CD4-positive, alpha-beta T cell treated with Interferon gamma for 1 hour (primary cell): ENCODE results near the gene ATP5ME.
"Not testable (repeated sequence)": the region's sequence is repeated elsewhere in the genome, so short reads cannot be mapped to it uniquely, and the experiment has no call there.

Experiments
- DNase-seq: peaks from one replicate; pipeline ENCODE4 v3.0.0-alpha.2; 2020

The ATP5ME gene, protein sequence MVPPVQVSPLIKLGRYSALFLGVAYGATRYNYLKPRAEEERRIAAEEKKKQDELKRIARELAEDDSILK

DNA sequence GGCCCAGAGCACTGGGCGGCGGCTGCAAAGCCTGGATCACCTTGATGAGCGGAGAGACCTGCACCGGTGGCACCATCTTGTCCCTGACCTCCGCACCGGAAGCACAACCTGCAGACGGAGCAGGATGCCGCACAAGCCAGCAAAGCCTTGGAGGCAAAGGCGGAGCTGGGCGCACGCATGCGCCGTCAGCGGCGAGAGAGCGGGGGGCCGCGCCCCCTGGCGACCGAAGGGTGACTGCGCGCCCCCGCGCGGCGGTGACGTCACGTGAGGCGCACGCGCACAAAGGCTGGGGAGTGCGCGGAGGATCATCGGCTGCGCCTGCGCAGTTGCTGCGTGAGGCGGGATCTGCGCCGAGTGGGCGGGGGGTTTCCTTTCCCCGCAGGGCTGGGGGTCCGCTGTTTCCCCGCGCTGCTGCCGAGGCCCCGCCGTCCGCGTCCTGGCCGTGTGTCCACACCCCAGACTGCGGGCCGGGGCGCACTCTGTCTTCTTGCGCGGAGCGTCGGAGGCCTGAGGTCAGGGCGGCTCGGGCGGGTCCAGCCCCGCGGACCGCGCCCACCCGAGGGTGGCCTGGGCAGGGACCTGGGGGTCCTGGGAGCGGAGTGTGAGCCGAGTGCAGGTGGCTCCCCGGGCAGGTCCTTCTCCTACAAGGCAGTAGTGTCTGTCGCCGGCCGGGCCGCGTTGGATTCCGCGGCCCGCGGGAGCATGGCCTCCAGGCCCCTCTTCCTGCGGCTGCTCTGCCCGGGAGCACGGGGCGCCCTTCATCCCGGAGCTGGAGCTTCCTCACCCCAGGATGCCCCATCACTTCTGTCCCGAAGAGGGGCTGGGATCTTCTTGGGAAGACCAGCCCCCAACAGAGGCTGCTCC is at the start of gene ATP5ME, which contains the start of gene MYL5:
Gene ATP5ME, minus strand, starts transcription at position 105 of the 864 bp plus-strand sequence. Its CDS starts 29 bp downstream, at position 76.
Gene MYL5, plus strand, starts transcription at position 371 of the 864 bp plus-strand sequence. CDS start 3,485 bp downstream, outside the sequence.
- DNase-seq = peak; percentile 98

DNA sequence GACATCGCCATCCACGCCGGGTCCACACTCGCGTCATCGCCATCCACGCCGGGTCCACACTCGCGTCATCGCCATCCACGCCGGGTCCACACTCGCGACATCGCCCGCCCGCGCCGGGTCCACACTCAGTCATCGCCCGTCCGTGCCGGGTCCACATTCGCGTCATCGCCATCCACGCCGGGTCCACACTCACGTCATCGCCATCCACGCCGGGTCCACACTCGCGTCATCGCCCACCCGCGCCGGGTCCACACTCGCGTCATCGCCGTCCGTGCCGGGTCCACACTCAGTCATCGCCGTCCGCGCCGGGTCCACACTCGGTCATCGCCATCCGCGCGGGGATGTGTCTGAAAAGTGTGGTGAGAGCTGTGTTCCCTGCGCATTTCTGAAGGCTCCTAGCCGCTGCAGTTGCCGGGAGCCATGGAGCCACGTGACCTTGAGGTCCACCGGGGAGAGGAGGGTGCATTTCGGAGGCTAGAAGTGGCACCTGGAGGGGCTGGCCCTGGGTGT is 48.8 kb upstream of the ATP5ME start:
- DNase-seq = no peak

DNA sequence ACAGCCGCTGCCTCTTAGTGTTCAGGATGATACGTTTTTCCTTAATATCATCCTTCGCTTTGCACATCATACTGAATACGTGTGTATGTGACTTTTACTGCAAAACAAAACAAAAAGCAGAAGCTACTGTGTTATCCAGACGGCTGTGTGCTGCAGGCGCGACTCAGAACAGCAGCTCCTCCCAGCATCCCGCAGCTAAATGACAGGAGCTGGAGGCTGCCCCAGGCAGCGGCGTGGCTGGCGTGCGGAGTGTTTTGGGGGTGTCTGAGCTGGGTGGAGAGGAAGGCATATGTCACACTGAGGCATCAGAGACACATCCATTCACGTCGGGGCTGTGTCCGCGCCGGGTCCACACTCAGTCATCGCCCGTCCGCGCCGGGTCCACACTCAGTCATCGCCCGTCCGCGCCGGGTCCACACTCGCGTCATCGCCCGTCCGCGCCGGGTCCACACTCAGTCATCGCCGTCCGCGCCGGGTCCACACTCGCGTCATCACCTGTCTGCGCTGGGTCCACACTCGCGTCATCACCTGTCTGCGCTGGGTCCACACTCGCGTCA is 48.2 kb upstream of the ATP5ME start:
- DNase-seq = no peak

DNA sequence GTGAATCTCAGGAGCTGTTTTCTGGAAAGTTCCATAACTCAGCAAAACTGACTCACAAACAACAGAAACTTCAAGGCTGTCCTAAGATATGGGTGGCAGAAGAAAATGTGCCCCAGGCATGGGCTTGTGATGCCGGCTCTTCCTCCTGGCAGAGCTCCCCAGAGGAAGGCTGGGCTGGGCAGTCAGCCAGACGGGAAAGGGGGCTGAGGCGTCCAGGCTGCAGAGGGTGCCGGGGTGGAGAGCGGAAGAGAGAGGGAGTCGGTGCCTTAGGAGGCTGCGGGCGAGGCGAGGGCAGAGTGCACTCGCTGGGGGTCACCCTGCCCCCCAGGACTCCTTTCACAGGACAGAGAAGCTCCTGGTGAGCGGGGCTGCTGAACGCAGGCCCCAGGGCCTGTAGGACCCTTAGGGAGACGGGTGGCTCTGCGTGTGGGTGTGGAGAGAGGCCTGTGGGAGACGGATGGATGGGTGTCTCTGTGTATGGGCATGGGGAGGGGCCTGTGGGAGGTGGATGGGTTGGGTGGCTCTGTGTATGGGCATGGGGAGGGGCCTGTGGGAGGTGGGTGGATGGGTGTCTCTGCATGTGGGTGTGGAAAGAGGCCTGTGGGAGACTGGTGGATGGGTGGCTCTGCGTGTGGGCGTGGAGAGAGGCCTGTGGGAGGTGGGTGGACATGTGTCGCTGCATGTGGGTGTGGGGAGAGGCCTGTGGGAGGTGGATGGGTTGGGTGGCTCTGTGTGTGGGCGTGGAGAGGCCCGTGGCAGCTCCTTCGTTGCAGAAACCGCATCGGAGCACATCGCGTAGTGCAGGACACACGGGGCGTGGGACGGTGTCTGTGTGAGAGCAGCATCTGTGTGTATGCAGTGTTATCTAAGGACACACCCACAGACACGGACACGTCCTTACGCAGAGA is 47.4 kb upstream of the ATP5ME start:
- no peak for DNase-seq

DNA sequence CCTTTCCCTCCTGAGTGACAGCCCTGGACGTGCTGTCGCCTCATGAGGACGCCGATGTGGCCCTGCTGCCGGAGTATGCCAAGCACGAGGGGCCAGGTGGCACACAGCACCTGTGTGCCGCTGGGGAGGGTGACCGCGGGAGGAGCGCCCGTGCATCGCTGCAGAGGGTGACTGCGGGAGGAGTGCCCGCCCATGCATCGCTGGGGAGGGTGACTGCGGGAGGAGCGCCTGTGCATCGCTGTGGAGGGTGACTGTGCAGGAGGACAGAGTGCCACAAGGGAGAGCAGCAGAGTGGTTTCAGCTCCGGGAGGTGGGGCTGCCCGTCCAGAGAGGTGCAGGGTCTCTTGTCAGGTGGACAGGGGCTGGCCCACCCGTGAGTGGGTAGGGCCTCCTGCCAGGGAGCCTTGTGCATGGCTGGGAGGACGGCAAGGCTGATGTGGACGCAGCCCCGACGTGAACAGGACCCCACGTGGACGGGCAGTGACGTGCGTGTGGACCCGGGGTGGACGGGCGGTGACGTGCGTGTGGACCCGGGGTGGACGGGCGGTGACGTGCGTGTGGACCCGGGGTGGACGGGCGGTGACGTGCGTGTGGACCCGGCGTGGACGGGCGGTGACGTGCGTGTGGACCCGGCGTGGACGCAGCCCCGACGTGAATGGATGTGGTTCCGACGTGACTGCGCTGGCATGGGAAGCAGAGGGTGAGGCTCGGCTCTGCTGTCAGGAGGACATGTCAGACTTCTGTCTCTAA is 46.2 kb upstream of the ATP5ME start:
- no peak for DNase-seq

DNA sequence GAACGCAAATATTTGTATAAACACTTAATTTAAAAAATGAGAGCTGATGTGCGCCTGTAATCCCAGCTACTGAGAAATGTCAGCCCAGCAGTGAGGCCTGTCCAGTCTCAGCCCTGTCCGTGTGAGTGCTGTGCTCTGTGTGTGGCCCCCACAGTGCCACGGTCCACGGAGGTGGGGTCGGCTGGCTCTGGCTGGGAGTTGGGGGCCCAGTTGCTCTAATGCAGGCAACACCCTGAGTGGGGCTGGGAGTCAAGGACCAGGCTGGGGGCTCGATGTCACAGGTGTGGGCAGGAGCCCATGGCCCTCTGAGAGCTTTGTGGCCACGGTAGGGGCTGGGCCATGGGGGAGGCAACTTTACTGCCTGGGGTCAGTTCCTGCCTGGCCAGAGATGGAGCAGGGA is 44.4 kb upstream of the ATP5ME start:
- DNase-seq = no peak

DNA sequence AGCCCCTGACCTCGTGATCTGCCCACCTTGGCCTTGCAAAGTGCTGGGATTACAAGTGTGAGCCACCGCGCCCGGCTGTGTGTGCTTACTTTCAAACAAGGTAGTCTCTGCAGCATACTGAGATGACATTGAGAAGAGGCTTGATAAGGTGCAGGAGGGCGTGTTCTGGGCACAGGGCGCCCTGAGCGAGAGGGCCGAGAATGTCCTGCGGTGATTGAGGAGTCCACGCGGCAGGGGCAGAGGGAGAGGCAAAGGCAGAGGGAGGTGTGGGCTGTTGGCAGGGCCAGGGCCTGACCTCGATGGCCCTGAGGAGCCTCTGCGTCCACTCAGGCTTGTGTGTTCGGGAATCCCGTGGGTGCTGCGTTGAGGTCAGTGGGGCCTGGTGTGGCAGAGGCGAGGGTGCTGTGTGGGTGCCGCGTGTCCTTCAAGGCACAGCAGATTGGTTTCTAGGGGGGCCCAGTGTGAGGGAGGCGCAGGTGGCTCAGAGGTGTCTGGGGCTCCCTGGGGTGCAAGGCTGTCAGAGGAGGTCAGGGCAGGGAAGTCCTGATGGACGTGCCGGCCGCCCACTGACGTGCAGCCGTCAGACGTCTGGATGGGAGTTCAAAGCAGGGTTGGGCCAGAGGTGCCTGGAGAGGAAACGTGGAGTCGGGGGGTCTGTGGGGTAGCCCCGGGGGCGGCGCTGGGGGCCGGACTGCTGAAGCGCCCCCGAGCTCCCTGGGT is 43.7 kb upstream of the ATP5ME start:
- DNase-seq = no peak

DNA sequence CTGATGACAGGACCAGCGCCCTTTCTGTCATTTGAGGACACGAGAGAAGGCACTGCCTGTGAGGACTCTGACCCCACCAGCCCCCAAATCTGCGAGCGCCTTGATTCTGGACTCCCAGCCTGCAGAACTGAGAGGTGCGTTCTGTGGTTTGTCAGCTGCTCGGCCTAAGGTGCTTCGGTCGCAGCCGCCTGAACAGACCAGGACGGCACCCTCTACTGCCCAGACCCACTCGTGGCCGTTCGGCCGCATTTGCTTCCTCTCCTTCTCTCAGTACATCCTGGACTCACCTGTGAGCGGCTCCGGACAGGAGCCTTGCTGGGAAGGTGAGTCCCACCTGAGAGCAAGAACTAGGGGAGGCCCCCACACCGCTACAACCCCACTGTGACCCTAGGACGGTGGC is 40.0 kb upstream of the ATP5ME start:
- DNase-seq = no peak

DNA sequence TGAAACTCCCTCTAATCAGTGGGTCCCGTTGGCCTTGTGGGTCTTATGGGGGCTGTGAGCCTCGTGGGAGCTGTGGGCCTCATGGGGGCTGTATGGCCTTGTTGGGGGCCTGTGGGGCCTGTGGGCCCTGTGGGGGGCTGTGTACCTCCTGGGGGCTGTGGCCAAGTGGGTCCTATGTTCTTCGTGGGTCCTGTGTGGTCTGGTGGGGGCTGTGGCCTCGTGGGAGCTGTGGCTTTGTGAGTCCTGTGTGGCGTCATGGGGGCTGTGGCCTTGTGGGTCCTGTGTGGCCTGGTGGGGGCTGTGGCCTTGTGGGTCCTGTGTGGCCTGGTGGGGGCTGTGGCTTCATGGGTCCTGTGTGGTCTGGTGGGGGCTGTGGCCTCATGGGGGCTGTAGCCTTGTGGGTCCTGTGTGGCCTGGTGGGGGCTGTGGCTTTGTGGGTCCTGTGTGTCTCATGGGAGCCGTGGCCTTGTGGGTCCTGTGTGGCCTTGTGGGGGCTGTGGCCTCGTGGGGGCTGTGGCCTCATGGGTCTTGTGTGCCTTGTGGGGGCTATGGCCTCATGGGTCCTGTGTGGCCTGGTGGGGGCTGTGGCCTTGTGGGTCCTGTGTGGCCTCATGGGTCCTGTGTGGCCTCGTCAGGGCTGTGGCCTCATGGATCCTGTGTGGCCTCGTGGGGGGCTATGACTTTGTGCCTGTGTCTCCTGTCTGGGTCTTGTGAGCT is 39.0 kb upstream of the ATP5ME start:
- no peak for DNase-seq

DNA sequence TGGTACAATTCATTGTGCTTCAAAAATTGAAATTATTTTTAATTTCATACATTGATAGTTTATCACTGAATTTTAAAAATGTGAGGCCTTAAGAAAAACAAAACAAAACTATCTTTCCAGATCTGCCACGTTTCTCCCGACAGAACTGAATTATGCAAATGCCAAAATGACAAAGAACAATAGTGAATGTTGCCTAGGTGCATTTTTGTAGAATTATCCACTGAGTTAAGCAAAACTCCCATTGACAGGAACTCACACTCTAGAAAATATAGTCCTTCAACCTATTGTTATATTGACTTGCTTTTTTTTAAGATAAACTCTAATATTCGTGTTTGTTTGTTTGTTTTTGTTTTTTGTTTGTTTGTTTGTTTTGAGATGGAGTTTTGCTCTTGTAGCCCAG is 38.0 kb upstream of the ATP5ME start:
- no peak for DNase-seq

DNA sequence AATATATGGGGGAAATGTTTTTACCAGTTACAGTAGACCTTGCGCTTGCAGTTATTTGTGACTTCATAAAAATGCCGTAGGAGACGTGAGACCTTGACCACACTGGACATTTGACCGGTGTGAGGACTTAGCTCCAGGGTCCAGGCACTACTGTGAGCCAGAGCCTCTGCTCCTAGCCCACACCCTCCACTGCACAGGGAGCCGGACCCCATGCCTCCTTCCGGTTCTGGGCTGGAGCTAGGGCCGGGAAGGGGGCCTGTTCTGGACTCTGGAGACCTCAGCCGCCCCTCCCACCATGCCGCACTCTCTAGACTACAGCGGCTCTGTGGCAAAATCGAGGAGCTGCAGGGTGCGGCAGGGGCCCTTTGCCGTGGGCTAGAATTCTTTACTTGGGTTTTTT is 36.8 kb upstream of the ATP5ME start:
- DNase-seq = no peak

DNA sequence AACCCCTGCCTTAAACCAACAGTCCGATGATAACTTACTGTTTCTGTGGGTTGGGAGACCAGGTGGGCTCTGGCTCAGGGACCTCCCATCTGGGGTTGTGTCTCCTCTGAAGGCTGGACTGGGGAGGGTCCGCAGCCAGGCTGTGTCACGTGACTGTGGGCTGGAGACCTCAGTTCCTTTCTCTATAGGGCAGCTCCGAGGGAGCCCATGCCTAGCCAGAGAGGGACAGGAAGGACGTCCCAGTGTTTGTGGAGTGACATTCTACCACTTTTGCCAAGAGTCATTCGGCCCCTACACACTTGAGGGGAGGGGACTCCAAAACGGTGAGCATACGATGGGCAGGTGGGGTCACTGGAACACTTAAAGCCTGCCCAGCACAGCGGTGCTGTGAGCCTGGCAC is 36.0 kb upstream of the ATP5ME start:
- no peak for DNase-seq

DNA sequence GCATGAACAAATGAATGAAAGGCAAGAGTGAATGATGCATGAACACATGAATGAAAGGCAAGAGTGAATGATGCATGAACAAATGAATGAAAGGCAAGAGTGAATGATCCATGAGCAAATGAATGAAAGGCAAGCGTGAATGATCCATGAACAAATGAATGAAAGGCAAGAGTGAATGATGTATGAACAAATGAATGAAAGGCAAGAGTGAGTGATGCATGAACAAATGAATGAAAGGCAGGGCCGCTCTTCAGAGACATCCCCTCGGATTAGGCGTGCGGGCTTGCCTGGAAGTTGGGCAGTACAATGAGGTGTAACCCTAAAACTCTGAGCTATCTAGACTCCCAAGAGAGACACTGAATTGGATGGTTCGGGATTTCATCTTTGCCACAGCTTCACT is 35.3 kb upstream of the ATP5ME start:
- no peak for DNase-seq

DNA sequence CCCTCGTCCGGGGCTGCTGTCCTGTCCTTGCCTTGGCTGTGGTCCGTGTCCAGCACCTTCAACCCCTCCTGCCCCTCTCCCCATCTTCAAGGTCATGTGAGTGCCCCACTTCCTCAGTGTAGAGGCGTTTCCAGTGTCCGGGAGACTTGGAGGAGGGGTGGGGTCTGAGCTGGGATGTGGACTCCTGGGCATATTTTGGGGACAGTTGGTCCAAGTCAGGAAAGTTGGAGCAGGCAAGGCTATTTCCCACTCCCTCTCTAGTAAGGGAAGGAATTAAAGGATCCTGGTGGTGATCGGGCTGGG is 34.5 kb upstream of the ATP5ME start:
- no peak for DNase-seq

DNA sequence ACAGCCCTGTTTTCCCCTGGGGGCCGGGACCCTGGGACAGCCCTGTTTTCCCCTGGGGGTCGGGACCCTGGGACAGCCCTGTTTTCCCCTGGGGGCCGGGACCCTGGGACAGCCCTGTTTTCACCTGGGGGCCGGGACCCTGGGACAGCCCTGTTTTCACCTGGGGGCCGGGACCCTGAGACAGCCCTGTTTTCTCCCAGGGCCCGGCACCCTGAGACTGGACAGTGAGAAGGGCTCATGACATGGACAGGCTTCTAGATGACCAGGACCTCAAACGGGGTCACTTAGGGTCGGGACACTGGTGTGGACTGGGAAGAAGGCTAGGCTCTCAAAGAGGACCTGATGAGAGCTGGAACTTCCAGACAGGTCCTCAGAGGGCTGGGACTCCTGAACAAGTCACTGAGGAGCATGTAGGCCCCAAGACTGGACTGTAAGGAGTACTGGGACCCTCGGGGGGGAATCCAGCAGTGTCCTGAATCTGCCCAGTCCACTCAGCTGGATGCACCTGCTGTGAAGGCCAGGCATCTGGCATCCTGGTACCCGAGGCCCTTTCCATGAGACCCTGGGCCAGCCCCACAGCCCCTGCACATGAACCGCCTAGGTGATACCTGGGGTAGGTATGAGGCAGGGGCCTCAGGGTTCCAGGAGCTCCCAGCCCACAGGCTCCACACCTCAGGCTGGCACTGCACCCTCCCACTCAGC is 34.0 kb upstream of the ATP5ME start:
- no peak for DNase-seq

DNA sequence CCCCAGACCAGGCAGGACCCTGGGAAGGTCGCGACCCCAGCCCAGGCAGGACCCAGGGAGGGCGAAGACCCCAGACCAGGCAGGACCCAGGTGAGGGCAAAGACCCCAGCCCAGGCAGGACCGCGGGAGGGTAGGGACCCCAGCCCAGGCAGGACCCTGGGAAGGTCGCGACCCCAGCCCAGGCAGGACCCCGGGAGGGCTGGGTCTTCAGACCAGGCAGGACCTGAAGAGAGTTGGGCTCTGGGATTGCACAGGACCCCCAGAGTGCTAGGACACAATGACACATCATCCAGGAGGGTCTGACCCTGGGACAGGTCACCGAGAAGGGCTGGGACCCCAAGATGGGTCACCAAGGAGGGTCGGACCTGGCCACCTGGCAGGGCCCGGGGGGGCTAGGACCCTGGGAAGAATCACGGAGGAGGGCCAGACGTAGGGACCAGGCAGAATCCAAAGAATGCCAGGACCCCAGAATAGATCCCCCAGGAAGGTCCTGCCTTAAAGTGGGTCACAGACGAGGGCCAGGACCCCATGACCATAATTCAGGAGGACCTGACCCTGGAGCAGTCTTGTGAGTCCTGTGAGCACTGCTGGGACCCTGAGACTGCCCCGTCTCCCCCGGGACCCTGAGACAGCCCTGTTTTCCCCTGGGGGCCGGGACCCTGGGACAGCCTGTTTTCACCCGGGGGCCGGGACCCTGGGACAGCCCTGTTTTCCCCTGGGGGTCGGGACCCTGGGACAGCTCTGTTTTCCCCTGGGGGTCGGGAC is 32.9 kb upstream of the ATP5ME start:
- DNase-seq = no peak

DNA sequence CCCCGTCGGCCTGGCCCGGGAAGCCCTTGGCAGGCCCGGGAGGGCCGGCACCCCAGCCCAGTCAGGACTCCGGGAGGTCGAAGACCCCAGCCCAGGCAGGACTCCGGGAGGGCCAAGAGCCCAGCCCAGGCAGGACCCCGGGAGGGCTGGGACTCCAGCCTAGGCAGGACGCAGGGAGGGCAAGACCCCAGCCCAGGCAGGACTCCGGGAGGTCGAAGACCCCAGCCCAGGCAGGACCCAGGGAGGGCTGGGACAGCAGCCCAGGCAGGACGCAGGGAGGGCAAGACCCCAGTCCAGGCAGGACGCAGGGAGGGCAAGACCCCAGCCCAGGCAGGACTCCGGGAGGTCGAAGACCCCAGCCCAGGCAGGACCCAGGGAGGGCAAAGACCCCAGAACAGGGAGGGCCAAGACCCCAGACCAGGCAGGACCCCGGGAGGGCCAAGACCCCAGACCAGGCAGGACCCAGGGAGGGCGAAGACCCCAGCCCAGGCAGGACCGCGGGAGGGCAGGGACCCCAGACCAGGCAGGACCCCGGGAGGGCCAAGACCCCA is 32.1 kb upstream of the ATP5ME start:
- DNase-seq = not testable (repeated sequence)

DNA sequence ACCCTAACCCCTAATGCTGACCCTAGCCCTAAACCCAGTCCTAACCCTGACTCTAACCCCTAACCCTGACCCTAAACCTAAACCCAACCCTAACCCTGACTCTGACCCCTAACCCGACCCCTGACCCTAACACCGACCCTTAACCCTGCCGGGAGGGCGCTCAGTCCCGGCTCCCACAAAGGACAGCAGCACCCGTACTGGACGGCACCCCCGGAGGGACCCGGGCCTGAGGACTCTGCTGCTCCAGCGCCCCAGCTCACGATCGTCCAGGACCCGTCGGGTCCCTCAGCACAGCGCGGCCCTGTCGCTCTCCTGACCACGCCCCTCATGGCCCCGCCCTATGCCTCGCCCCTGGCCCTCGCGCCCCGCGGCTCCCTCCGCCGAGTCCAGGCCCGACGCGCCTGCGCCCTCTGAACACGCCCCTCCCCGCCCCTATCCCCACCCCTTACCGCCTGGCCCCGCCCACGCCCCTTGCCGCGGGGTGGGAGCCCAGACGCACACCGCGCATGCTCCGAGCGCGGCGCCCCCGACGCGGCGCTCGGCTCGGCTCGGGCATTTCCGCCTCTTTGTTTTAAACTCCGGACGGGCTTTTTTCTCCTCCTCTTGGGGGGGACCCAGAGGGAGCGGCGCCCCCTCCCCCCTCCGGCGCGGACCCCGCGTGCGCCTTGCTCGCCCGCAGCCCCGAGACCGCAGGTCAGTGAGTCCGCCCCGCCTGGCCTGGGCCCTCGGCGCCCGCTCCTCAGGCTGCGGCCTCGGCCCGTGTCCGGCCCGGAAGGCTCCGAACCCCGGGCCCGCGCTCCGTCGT is 31.4 kb upstream of the ATP5ME start, which contains the start of gene PCGF3:
Gene PCGF3, plus strand, starts transcription at position 555 of the 805 bp plus-strand sequence. CDS start 27,849 bp downstream, outside the sequence.
- peak; percentile 95 for DNase-seq
